Ishikawa (cell line): ENCODE measurements around the gene KCNJ4.

Experiments used
- EP300 ChIP-seq: IDR thresholded peaks from 2 replicates; pipeline ENCODE4 v1.6.1; 2012; ENCODE audit warnings: borderline replicate concordance
- FOXM1 ChIP-seq: IDR thresholded peaks from 2 replicates; pipeline ENCODE4 v1.6.1; 2012; ENCODE audit warnings: low read depth, borderline replicate concordance
- YY1 ChIP-seq: IDR thresholded peaks from 2 replicates; pipeline ENCODE4 v1.6.1; 2012; ENCODE audit warnings: low read depth

- no peak for TF ChIP-seq YY1
- no peak for TF ChIP-seq EP300
- TF ChIP-seq FOXM1: no peak
Measured at GRCh38 chr22:38464992-38465672, 10.1 kb upstream of the KCNJ4 start.
